IMR-90 (cell line): Measurements from ENCODE around the gene CFAP97D1.

ENCODE experiments used
- CEBPB ChIP-seq: IDR thresholded peaks from 2 replicates; pipeline ENCODE4 v1.6.1; 2012; ENCODE audit warnings: low read depth, low read length, improper control_type of control experiment
- MAFK ChIP-seq: IDR thresholded peaks from 2 replicates; pipeline ENCODE4 v1.6.1; 2012; ENCODE audit warnings: low read depth, low read length, improper control_type of control experiment
- POLR2A ChIP-seq: IDR thresholded peaks from 2 replicates; pipeline ENCODE4 v1.6.1; 2012; ENCODE audit warnings: mild to moderate bottlenecking, low read depth, low read length
- RAD21 ChIP-seq: IDR thresholded peaks from 2 replicates; pipeline ENCODE4 v1.6.1; 2012; ENCODE audit warnings: low read length, improper control_type of control experiment
- TF ChIP-seq, protein P1 (sequence below): fragments of 150-350 bp; IDR thresholded peaks from 2 replicates; pipeline ENCODE4 v1.6.1; 2016; ENCODE audit warnings: low read depth, mild to moderate bottlenecking, low read length, moderate library complexity, borderline replicate concordance
- TF ChIP-seq, protein P2 (sequence below): conservative IDR thresholded peaks from 2 replicates; pipeline ENCODE4 v1.5.1; 2012; ENCODE audit warnings: mild to moderate bottlenecking, low read depth, low read length, improper control_type of control experiment

DNA sequence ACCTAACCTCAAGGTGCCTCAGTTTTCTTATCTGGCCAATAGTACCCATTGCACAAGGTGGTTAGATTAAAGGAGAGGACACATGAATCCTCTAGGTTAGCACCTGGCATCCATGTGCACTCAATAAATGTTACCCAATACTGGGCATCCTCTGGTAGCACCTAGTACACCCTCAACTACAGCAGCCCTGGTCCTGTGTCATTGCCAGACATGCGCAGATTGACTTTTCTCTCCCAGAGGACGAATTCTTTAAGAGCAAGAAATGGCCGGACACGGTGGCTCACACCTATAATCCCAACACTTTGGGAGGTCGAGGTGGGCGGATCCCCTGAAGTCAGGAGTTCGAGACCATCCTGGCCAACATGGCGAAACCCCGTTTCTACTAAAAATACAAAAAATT, 8.8 kb upstream of the CFAP97D1 start:
- TF ChIP-seq, protein P1, sequence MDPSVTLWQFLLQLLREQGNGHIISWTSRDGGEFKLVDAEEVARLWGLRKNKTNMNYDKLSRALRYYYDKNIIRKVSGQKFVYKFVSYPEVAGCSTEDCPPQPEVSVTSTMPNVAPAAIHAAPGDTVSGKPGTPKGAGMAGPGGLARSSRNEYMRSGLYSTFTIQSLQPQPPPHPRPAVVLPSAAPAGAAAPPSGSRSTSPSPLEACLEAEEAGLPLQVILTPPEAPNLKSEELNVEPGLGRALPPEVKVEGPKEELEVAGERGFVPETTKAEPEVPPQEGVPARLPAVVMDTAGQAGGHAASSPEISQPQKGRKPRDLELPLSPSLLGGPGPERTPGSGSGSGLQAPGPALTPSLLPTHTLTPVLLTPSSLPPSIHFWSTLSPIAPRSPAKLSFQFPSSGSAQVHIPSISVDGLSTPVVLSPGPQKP, result no peak
- TF ChIP-seq, protein P2, sequence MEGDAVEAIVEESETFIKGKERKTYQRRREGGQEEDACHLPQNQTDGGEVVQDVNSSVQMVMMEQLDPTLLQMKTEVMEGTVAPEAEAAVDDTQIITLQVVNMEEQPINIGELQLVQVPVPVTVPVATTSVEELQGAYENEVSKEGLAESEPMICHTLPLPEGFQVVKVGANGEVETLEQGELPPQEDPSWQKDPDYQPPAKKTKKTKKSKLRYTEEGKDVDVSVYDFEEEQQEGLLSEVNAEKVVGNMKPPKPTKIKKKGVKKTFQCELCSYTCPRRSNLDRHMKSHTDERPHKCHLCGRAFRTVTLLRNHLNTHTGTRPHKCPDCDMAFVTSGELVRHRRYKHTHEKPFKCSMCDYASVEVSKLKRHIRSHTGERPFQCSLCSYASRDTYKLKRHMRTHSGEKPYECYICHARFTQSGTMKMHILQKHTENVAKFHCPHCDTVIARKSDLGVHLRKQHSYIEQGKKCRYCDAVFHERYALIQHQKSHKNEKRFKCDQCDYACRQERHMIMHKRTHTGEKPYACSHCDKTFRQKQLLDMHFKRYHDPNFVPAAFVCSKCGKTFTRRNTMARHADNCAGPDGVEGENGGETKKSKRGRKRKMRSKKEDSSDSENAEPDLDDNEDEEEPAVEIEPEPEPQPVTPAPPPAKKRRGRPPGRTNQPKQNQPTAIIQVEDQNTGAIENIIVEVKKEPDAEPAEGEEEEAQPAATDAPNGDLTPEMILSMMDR, result no peak
- no peak; the same call in 1 of the 2 replicates for TF ChIP-seq POLR2A
- TF ChIP-seq MAFK, result no peak
- TF ChIP-seq CEBPB, result no peak
- TF ChIP-seq RAD21, result no peak
